Thymus (tissue), 14 donors: ENCODE results near the gene RAB43. TPM values are rescaled to one million over a fixed set of nuclear protein-coding genes. Genes with fewer than 3 reads are reported as not detected.
"Not testable (repeated sequence)": the region's sequence is repeated elsewhere in the genome, so short reads cannot be mapped to it uniquely, and the experiment has no call there.

Experiments used
- DNase-seq, 9 donors: peaks; one replicate each; pipeline ENCODE4 v3.0.0-alpha.2; 2013; ENCODE audit warnings: low spot score in 9 of 9, low read depth in 6 of 9, missing footprints in 1 of 9
- H3K27ac ChIP-seq, 2 donors: one replicate each; pipeline ENCODE4 v1.5.1; 2013; ENCODE audit warnings: control low read depth in 1 of 2, low read depth in 1 of 2, low read length in 1 of 2, mild to moderate bottlenecking in 1 of 2, moderate library complexity in 1 of 2
- H3K27me3 ChIP-seq, 2 donors: one replicate each; pipeline ENCODE4 v1.5.1; 2013; ENCODE audit warnings: low read length in 1 of 2; ENCODE audit not compliant: control insufficient read depth in 2 of 2, insufficient read depth in 1 of 2
- H3K36me3 ChIP-seq, 2 donors: one replicate each; pipeline ENCODE4 v1.5.1; 2013; ENCODE audit warnings: low read length in 1 of 2, mild to moderate bottlenecking in 1 of 2, moderate library complexity in 1 of 2; ENCODE audit not compliant: control insufficient read depth in 2 of 2, insufficient read depth in 2 of 2
- H3K4me1 ChIP-seq, 2 donors: one replicate each; pipeline ENCODE4 v1.5.1; 2013; ENCODE audit warnings: low read length in 2 of 2; ENCODE audit not compliant: control insufficient read depth in 2 of 2, insufficient read depth in 2 of 2
- H3K4me3 ChIP-seq, 2 donors: one replicate each; pipeline ENCODE4 v1.5.1; 2013; ENCODE audit warnings: low read length in 2 of 2, control low read depth in 1 of 2, mild to moderate bottlenecking in 1 of 2
- H3K9me3 ChIP-seq, 2 donors: one replicate each; pipeline ENCODE4 v1.5.1; 2013; ENCODE audit warnings: low read length in 1 of 2, mild to moderate bottlenecking in 1 of 2; ENCODE audit not compliant: control insufficient read depth in 2 of 2, insufficient read depth in 1 of 2
- WGBS: extraction: QIAGEN DNeasy Blood & Tissue Kit; methylation state at CpG from one replicate; pipeline ENCODE4 v1.1.7; 2013; 5-methylcytosine and 5-hydroxymethylcytosine counted together
- long read RNA-seq, 10 donors: transcript quantifications; one replicate each; lab custom pipeline, GENCODE V29; 2026
- polyA plus RNA-seq: library from polyadenylated mRNA; stranded (reverse); fragments of 200-250 nt; gene quantifications from one replicate; pipeline ENCODE4 v1.2.3, GENCODE V29; 2013
- total RNA-seq: library from RNA; stranded (reverse); fragments of 120-200 nt; gene quantifications from one replicate; pipeline ENCODE4 v1.2.4, GENCODE V29; 2013
- donor health status: healthy.

The RAB43 gene
- total RNA-seq (12.8 TPM), polyA plus RNA-seq (21.2 TPM)
- long read RNA-seq, donor 1, full-length matches to known transcripts = 1 of 1 reads
- long read RNA-seq, donor 1, partial matches to known transcripts = 0 of 1 reads
- long read RNA-seq, donor 1, other reads (novel, unspliced or antisense) = 0 of 1 reads
- long read RNA-seq, donor 2, full-length matches to known transcripts = 41 of 46 reads
- long read RNA-seq, donor 2, partial matches to known transcripts = 5 of 46 reads
- long read RNA-seq, donor 2, other reads (novel, unspliced or antisense) = 0 of 46 reads
- long read RNA-seq, donor 3, full-length matches to known transcripts = 17 of 17 reads
- long read RNA-seq, donor 3, partial matches to known transcripts = 0 of 17 reads
- long read RNA-seq, donor 3, other reads (novel, unspliced or antisense) = 0 of 17 reads
- long read RNA-seq, donor 4, full-length matches to known transcripts = 7 of 7 reads
- long read RNA-seq, donor 4, partial matches to known transcripts = 0 of 7 reads
- long read RNA-seq, donor 4, other reads (novel, unspliced or antisense) = 0 of 7 reads
- long read RNA-seq, donor 5, full-length matches to known transcripts = 17 of 17 reads
- long read RNA-seq, donor 5, partial matches to known transcripts = 0 of 17 reads
- long read RNA-seq, donor 5, other reads (novel, unspliced or antisense) = 0 of 17 reads
- long read RNA-seq, donor 6, full-length matches to known transcripts = 20 of 20 reads
- long read RNA-seq, donor 6, partial matches to known transcripts = 0 of 20 reads
- long read RNA-seq, donor 6, other reads (novel, unspliced or antisense) = 0 of 20 reads
- long read RNA-seq, donor 7, full-length matches to known transcripts = 8 of 8 reads
- long read RNA-seq, donor 7, partial matches to known transcripts = 0 of 8 reads
- long read RNA-seq, donor 7, other reads (novel, unspliced or antisense) = 0 of 8 reads
- long read RNA-seq, donor 8, full-length matches to known transcripts = 11 of 11 reads
- long read RNA-seq, donor 8, partial matches to known transcripts = 0 of 11 reads
- long read RNA-seq, donor 8, other reads (novel, unspliced or antisense) = 0 of 11 reads
- long read RNA-seq, donor 9, full-length matches to known transcripts = 4 of 4 reads
- long read RNA-seq, donor 9, partial matches to known transcripts = 0 of 4 reads
- long read RNA-seq, donor 9, other reads (novel, unspliced or antisense) = 0 of 4 reads
- long read RNA-seq, donor 10, full-length matches to known transcripts = 6 of 6 reads
- long read RNA-seq, donor 10, partial matches to known transcripts = 0 of 6 reads
- long read RNA-seq, donor 10, other reads (novel, unspliced or antisense) = 0 of 6 reads

DNA sequence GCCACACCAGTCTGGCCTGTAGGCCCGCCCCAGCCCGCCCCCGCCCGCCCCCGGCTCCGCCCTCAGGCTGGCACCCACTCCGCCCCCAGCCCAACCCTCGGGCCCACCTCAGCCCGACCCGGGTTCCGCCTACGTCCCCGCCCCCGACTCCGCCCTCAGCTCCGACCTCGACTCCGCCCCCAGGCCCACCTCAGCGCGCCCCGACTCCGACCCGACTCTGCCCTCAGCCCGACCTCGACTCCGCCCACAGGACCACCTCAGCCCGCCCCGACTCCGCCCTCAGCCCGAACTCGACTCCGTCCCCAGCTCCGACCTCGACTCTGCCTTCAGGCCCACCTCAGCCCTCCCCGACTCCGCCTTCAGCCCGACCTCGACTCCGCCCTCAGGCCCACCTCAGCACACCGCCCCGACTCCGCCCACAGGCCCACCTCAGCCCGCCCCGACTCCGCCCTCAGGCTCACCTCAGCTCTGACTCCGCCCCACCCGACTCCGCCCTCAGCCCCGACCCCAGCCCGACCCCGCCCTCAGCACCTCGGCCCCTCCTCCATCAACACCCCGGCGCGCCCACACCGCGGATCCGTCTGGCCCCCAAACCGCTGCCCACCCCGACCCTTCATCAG is at the start of gene RAB43:
RAB43 (minus strand) TSS at position 13 of the 620 bp plus-strand sequence. CDS start 315 bp downstream, outside the sequence.
- peaks cover 18 to 41% of the 10 kb centered on the region in 2 donors for H3K4me1 ChIP-seq
- no peaks in the 10 kb centered on the region for H3K27me3 ChIP-seq
- H3K36me3 ChIP-seq = peaks cover 9 to 10% of the 10 kb centered on the region in 2 donors
- peak within 1 kb of the TSS; percentile 62 to 97 for H3K4me3 ChIP-seq
- 12% methylated on average over 60 of the region's 60 CpGs for WGBS
- DNase-seq = peak; percentile 71 to 95 (median 87)
- peak within 1 kb of the TSS; percentile 94 to 95 for H3K27ac ChIP-seq
- no peaks in the 10 kb centered on the region for H3K9me3 ChIP-seq

DNA sequence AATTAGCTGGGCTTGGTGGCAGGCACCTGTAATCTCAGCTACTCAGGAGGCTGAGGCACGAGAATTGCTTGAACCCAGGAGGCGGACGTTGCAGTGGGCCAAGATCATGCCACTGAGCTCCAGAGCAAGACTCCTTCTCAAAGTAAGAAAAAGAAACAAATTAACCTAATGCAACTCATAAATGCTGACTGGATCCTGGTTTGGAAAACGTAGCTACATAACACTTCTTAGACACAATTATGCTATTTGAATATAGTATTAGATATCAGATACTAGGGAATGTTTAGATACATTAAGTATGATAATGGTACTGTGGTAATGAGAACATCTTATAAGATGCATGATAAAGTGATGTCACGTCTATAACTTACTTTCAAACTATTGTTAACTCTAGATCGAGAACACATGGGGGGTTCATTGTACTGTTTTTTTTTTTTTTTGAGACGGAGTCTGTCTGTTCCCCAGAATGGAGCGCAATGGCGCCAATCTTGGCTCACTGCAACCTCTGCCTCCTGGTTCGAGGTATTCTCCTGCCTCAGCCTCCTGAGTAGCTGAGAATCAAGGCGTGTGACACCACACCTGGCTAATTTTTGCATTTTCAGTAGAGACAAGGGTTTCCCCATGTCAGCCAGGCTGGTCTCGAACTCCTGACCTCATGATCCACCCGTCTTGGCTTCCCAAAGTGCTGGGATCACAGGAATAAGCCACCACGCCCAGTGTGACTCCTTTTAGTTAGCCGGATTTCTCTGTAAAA is 45.2 kb upstream of the RAB43 start:
- Histone ChIP-seq H3K36me3 (peaks cover 52 to 63% of the 10 kb centered on the region in 2 donors), H3K27me3 (no peaks in the 10 kb centered on the region)
- no peak for DNase-seq

DNA sequence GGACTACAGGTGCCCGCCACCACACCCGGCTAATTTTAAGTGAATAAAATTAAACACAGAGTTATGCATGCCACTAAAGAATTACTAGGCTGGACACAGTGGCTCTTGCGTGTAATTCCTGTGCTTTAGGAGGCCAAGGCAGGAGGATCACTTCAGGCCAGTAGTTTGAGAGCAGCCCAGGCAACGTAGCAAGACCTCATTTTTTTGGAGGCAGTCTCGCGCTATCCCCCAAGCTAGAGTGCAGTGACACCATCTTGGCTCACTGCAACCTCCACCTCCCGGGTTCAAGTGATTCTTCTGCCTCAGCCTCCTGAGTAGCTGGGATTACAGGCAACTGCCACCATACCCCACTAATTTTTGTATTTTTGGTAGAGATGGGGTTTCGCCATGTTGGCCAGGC is 44.0 kb upstream of the RAB43 start:
- H3K27ac ChIP-seq, H3K4me1 ChIP-seq, H3K9me3 ChIP-seq, H3K27me3 ChIP-seq, H3K4me3 ChIP-seq, DNase-seq: not testable (repeated sequence)
- H3K36me3 ChIP-seq = peaks cover 43 to 51% of the 10 kb centered on the region in 2 donors
- WGBS = over 99% methylated on average over 8 of the region's 8 CpGs

More for the DNA sequence above, 45.2 kb upstream of the RAB43 start:
- Histone ChIP-seq H3K4me1 (peaks cover 7% of the 10 kb centered on the region in 2 donors), H3K27ac (no peak overlapping the region), H3K9me3 (no peaks in the 10 kb centered on the region), H3K4me3 (no peak overlapping the region)
- 97% methylated on average over 15 of the region's 15 CpGs for WGBS

DNA sequence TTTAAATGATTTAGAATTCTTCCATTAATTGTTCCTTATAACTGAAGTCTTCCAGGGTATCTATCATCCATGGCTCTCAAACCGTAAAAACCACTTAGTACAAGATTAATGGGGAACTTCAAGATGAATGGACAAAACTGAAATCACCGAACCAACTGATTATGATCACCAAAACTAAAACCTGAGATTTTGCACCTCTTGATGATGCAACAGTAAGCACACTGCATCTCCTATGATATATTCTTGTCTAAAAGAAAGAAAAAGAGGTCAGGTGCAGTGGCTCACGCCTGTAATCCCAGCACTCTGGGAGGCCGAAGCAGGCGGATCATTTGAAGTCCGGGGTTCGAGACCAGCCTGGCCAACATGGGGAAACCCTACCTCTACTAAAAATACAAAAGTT is 42.9 kb upstream of the RAB43 start:
- H3K36me3 ChIP-seq = peaks cover 35 to 40% of the 10 kb centered on the region in 2 donors
- H3K4me3 ChIP-seq = no peak overlapping the region
- no peak for DNase-seq
- peaks cover 11 to 15% of the 10 kb centered on the region in 2 donors for H3K4me1 ChIP-seq
- no peak overlapping the region for H3K27ac ChIP-seq
- no peaks in the 10 kb centered on the region for H3K9me3 ChIP-seq
- WGBS = 97% methylated on average over 7 of the region's 7 CpGs
- no peaks in the 10 kb centered on the region for H3K27me3 ChIP-seq

DNA sequence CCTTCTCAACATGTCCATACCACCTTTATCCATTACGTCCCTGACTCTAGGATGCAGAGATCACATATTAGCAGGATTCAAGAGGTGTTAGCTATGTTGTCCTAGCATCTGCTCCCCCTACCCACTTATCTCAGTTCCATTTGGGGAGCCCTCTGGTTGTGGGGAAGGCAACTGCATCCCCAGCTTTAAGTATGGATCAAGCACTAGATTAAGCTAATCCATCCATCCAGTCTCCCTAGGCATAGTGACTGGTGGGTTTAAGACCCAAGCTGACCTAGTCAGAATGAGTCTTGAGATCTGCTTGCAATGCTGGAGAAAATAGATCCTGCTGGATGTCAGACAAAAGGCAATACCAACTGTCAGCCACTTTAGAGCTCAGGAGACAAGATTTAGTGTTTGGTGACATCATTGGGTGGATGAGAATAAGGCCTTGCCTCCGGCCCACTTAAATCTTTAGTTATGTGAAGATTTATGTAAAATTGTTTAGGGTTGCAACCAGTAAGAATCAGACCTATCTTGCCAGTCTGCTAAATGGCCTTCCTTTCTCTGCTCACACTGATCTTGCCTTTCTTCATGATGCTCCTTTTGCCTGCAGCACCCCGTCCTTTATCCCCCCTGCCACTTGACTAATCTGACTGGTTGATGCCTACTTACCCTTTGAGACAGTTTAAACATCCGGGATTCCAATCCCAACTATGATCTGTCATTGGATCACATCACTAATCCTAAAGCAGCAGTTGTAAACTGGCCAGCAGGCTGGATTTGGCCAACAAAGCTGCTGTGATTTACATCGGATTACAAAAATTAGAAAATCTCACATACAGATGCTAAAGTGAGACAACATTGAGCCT is 41.4 kb upstream of the RAB43 start:
- H3K4me3 ChIP-seq = no peak overlapping the region
- H3K27ac ChIP-seq = no peak overlapping the region

DNA sequence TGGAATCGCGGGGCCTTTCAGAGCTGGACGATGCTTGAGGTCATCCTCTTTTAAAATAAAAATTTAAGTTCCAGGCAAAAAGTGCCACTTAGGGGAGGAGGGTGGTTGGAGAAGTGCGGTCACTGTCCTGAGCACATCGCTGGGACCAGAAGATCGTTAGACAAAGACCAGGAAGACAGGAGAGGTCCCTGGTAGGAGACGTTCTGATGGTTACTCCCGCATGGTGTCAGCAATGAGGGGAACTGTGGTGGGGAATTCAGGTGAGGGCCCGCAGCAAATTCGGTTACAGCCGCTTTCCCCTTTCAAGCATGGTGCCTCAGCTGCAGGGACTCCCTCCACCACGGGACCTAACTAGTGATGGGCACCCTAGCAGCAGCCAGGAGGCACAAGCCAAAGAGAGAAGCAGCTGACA is 40.3 kb upstream of the RAB43 start:
- no peaks in the 10 kb centered on the region for H3K9me3 ChIP-seq
- DNase-seq = peak in 3 of 9 donors; percentile 13 to 36 (median 17)
- peak overlapping the region; percentile 95 to 98 for H3K27ac ChIP-seq
- WGBS = 3% methylated on average over 12 of the region's 12 CpGs
- H3K27me3 ChIP-seq = no peaks in the 10 kb centered on the region
- H3K36me3 ChIP-seq = peaks cover 24 to 40% of the 10 kb centered on the region in 2 donors
- peak overlapping the region; percentile 87 to 95 for H3K4me3 ChIP-seq
- peaks cover 13 to 17% of the 10 kb centered on the region in 2 donors for H3K4me1 ChIP-seq

More for the DNA sequence above, 41.4 kb upstream of the RAB43 start:
- 96% methylated on average over 5 of the region's 5 CpGs for WGBS
- Histone ChIP-seq H3K27me3 (no peaks in the 10 kb centered on the region), H3K4me1 (peaks cover 13 to 17% of the 10 kb centered on the region in 2 donors), H3K9me3 (no peaks in the 10 kb centered on the region), H3K36me3 (peaks cover 26 to 40% of the 10 kb centered on the region in 2 donors)
- peak in 3 of 9 donors; percentile 4 to 25 (median 6) for DNase-seq
